Activated T-cell treated with anti-CD3 and anti-CD28 coated beads for 4 hours (primary cell): ENCODE measurements around the gene MRAS.
"Not testable (repeated sequence)": the region's sequence is repeated elsewhere in the genome, so short reads cannot be mapped to it uniquely, and the experiment has no call there.

ENCODE experiments used
- DNase-seq: peaks from one replicate; pipeline ENCODE4 v3.0.0-alpha.2; 2020

The MRAS gene

DNA sequence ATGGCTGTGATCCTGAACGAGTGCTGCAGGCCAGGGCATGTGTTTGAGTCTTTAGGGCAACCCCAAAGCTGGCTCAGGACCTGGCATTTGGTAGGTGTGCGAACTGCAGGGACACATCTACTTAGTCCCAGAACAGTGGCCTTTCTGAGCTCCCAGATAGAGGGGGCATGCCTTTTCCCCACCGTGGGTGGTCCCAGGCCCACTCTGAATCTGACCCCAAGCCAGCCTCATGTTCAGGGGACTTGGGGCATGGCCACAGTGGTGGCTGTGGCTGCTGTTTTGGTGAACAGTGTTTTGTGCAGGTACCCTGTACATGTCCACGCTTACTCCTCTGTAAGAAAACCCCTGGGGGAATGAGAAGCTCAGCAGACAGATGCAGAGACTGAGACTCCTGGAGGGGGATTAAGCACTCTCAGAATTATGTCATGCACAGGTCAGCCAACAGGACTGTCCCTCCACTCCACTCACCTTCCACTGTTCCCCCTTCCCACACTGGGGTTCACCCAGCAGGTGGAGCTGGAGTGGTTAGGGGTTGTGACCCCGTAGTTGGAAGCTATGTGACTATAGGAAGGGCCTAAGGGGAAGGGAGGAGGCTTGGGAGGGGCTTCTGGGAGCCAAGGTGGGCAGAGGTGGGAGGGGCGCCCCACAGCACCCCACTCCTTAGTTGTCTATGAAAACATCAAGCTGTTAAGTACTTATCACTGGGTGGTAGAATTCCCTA, 102.5 kb downstream of the MRAS start:
- no peak for DNase-seq

GRCh38 chr3:138451595-138452162, 103.3 kb downstream of the MRAS start:
- DNase-seq = no peak

- no peak for DNase-seq
These were observed 104.1 kb downstream of the MRAS start for GRCh38 chr3:138452436-138452835.

GRCh38 chr3:138453940-138454339, 105.6 kb downstream of the MRAS start:
- DNase-seq = not testable (repeated sequence)
